ENCODE data around the gene TYW5.

DNA sequence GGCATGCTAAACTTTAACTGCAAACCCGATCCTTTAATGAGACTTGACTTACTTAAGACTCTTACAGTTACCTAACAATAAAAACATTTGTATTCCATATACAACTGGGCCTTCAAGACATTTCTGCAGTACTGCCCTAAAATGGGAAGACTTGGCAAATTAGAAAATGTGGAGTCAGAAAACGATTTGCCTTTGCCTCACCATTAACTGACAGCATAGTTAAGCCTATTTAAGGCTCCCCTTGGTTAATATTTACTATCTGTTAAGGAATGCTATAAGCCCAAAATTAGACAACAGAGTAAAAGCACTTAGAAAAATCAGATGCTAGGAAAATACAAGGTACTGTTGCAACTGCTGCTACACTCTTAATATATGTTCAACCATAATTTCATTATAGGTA is 18.7 kb downstream of the TYW5 start:
- no peak for TF ChIP-seq CTCF (IDR thresholded peaks at IDR 0.05)
- TF ChIP-seq POLR2A (IDR thresholded peaks at IDR 0.05) = no peak
